A549 (cell line): Measurements from ENCODE around the gene SP100. TPM values are rescaled to one million over a fixed set of nuclear protein-coding genes. Genes with fewer than 3 reads are reported as not detected.
A peak's percentile ranks its signal among the peaks of the same experiment; 100 is the strongest.

Source experiments
- ATAC-seq, 2 experiments: fragments of 200-7000 bp in 1 of 2; fragments of >200 bp in 1 of 2; cut with Nextera tagmentation in 1 of 2; cut with Tn5 transposase in 1 of 2; 3 replicates each; pipeline versions ENCODE4 v1.8.0 to v1.9.1; 2018 to 2020; ENCODE audit warnings: mild to moderate bottlenecking in 1 of 2, moderate library complexity in 1 of 2
- CTCF ChIA-PET: fragments of 300-600 bp; sonication (Branson Sonifier 250); formaldehyde crosslinking; extraction: SDS; loops from one replicate; lab custom pipeline; 2021; ENCODE audit warnings: antibody characterized with exemption, inconsistent platforms; lab: Yijun Ruan, JAX
- POLR2A ChIA-PET: fragments of 350-600 bp; formaldehyde crosslinking; extraction: SDS; loops from one replicate; lab custom pipeline; 2021; ENCODE audit warnings: antibody characterized with exemption, inconsistent platforms; lab: Yijun Ruan, JAX
- DNase-seq, 2 experiments: peaks; one replicate each; pipeline versions ENCODE4 v3.0.0 to v3.0.0-alpha.2; 2011 to 2016; ENCODE audit warnings: low read depth in 1 of 2, low spot score in 1 of 2
- FAIRE-seq: peaks from 2 replicates; lab custom pipeline; 2011; peaks lifted over from hg19 to GRCh38; lab: Jason Lieb, UNC
- H3K27ac ChIP-seq, 2 experiments: fragments of >200 bp; sonication (Bioruptor Twin); formaldehyde crosslinking; 3 replicates each; pipeline ENCODE4 v1.5.1; 2016 to 2017
- H3K4me1 ChIP-seq: fragments of >200 bp; sonication (Bioruptor Twin); formaldehyde crosslinking; 3 replicates; pipeline ENCODE4 v1.6.1; 2016
- H3K4me2 ChIP-seq: fragments of >200 bp; sonication (Bioruptor Twin); formaldehyde crosslinking; 3 replicates; pipeline ENCODE4 v1.6.1; 2016
- H3K4me3 ChIP-seq: fragments of >200 bp; sonication (Bioruptor Twin); formaldehyde crosslinking; 3 replicates; pipeline ENCODE4 v1.5.1; 2016
- H3K9me3 ChIP-seq: fragments of >200 bp; sonication (Bioruptor Twin); formaldehyde crosslinking; 3 replicates; pipeline ENCODE4 v1.6.1; 2016
- BHLHE40 ChIP-seq: IDR thresholded peaks from 2 replicates; pipeline ENCODE4 v1.6.1; 2012; ENCODE audit warnings: low read depth, low read length, inconsistent platforms
- CEBPB ChIP-seq, 2 experiments: fragments of >200 bp in 1 of 2; sonication (Bioruptor Twin) in 1 of 2; formaldehyde crosslinking in 1 of 2; IDR thresholded peaks; 2 replicates each; pipeline ENCODE4 v1.6.1; 2012 to 2016
- CHD2 ChIP-seq: fragments of 150-350 bp; IDR thresholded peaks from 2 replicates; pipeline ENCODE4 v1.6.1; 2014; ENCODE audit warnings: low read length; ENCODE audit not compliant: partially characterized antibody
- CHD4 ChIP-seq: fragments of 200-600 bp; sonication (generic); IDR thresholded peaks from 2 replicates; pipeline ENCODE4 v1.6.1; 2016; ENCODE audit warnings: antibody characterized with exemption, mild to moderate bottlenecking, borderline replicate concordance
- EHF ChIP-seq: fragments of 250-450 bp; sonication (Bioruptor Pico); IDR thresholded peaks from 2 replicates; pipeline ENCODE4 v1.5.0; 2020; ENCODE audit warnings: mild to moderate bottlenecking
- EP300 ChIP-seq, 2 experiments: fragments of >200 bp; sonication (Bioruptor Twin); formaldehyde crosslinking; IDR thresholded peaks; 2 replicates in 1 of 2; 3 replicates in 1 of 2; pipeline ENCODE4 v1.6.1; 2016 to 2017
- FOXS1 ChIP-seq: fragments of 250-450 bp; sonication (Bioruptor Pico); IDR thresholded peaks from 2 replicates; pipeline ENCODE4 v1.5.0; 2020; ENCODE audit warnings: mild to moderate bottlenecking, moderate library complexity
- HDAC2 ChIP-seq: fragments of 200-600 bp; sonication (generic); IDR thresholded peaks from 2 replicates; pipeline ENCODE4 v1.6.1; 2016
- HOXA7 ChIP-seq: fragments of 250-450 bp; sonication (Bioruptor Pico); IDR thresholded peaks from 2 replicates; pipeline ENCODE4 v1.5.0; 2020; ENCODE audit warnings: mild to moderate bottlenecking, moderate library complexity
- HOXB13 ChIP-seq: fragments of 250-450 bp; sonication (Bioruptor Pico); IDR thresholded peaks from 2 replicates; pipeline ENCODE4 v1.5.0; 2020; ENCODE audit warnings: low read depth, mild to moderate bottlenecking, moderate library complexity
- HOXB5 ChIP-seq: fragments of 250-450 bp; sonication (Bioruptor Pico); IDR thresholded peaks from 2 replicates; pipeline ENCODE4 v1.5.0; 2020; ENCODE audit warnings: mild to moderate bottlenecking, moderate library complexity
- JUN ChIP-seq, 2 experiments: fragments of >200 bp; sonication (Bioruptor Twin); formaldehyde crosslinking; IDR thresholded peaks; 2 replicates in 1 of 2; 3 replicates in 1 of 2; pipeline ENCODE4 v1.6.1; 2016 to 2017
- JUNB ChIP-seq: fragments of >200 bp; sonication (Bioruptor Twin); formaldehyde crosslinking; IDR thresholded peaks from 2 replicates; pipeline ENCODE4 v1.6.1; 2016
- KDM1A ChIP-seq: fragments of 200-600 bp; sonication (generic); IDR thresholded peaks from 2 replicates; pipeline ENCODE4 v1.6.1; 2016; ENCODE audit warnings: low read depth, mild to moderate bottlenecking
- KDM5A ChIP-seq: fragments of 200-600 bp; sonication (generic); IDR thresholded peaks from 2 replicates; pipeline ENCODE4 v1.6.1; 2016; ENCODE audit warnings: antibody characterized with exemption, mild to moderate bottlenecking
- MAFK ChIP-seq: fragments of 450-650 bp; IDR thresholded peaks from 2 replicates; pipeline ENCODE4 v1.6.1; 2014; ENCODE audit not compliant: partially characterized antibody
- MAZ ChIP-seq: fragments of 150-350 bp; IDR thresholded peaks from 2 replicates; pipeline ENCODE4 v1.6.1; 2014; ENCODE audit warnings: antibody characterized with exemption, low read depth, low read length, borderline replicate concordance
- NFE2L2 ChIP-seq: fragments of 150-350 bp; conservative IDR thresholded peaks from 2 replicates; pipeline ENCODE4 v1.6.1; 2014; ENCODE audit warnings: low read length
- NPAS2 ChIP-seq: fragments of 250-450 bp; sonication (Bioruptor Pico); IDR thresholded peaks from 2 replicates; pipeline ENCODE4 v1.8.0; 2022; ENCODE audit warnings: mild to moderate bottlenecking, moderate library complexity, borderline replicate concordance
- POLR2A ChIP-seq: IDR thresholded peaks from 2 replicates; pipeline ENCODE4 v1.6.1; 2012; ENCODE audit warnings: mild to moderate bottlenecking, low read length
- POLR2AphosphoS2 ChIP-seq: conservative IDR thresholded peaks from 2 replicates; pipeline ENCODE4 v1.6.1; 2012; ENCODE audit warnings: low read length, improper control_type of control experiment, inconsistent platforms
- RNF2 ChIP-seq: fragments of 200-600 bp; sonication (generic); IDR thresholded peaks from 2 replicates; pipeline ENCODE4 v1.6.1; 2016; ENCODE audit warnings: low read depth, mild to moderate bottlenecking, antibody characterized with exemption, moderate library complexity, borderline replicate concordance
- SMC3 ChIP-seq: fragments of >200 bp; sonication (Bioruptor Twin); formaldehyde crosslinking; IDR thresholded peaks from 3 replicates; pipeline ENCODE4 v1.6.1; 2018; ENCODE audit warnings: inconsistent platforms
- ZFP36 ChIP-seq: fragments of 450-650 bp; IDR thresholded peaks from 2 replicates; pipeline ENCODE4 v1.6.1; 2014; ENCODE audit warnings: borderline replicate concordance; ENCODE audit not compliant: partially characterized antibody
- WGBS: methylation state at CpG from one replicate; pipeline ENCODE4 v1.1.6; 2017; ENCODE audit errors: missing lambda C conversion rate; 5-methylcytosine and 5-hydroxymethylcytosine counted together
- polyA plus RNA-seq, 4 experiments: library from polyadenylated mRNA; depleted of rRNA in 3 of 4; stranded (reverse); fragments of >200 nt; fragmentation: RNase III in 1 of 4; extraction: RNeasy Plus Mini Kit Qiagen cat#74134 plus additional on column Dnase treatment in 1 of 4; gene quantifications; 2 replicates in 3 of 4; 3 replicates in 1 of 4; pipeline ENCODE4 v1.2.3, GENCODE V29; 2011 to 2017
- TF ChIP-seq, protein P1 (sequence below): IDR thresholded peaks from 2 replicates; pipeline ENCODE4 v1.6.1; 2012; ENCODE audit warnings: low read depth, borderline replicate concordance
- TF ChIP-seq, protein P2 (sequence below): fragments of >200 bp; sonication (Bioruptor Twin); formaldehyde crosslinking; IDR thresholded peaks from 3 replicates; pipeline ENCODE4 v1.5.1; 2016
- TF ChIP-seq, protein P3 (sequence below): fragments of 150-350 bp; IDR thresholded peaks from 2 replicates; pipeline ENCODE4 v1.6.1; 2014; ENCODE audit warnings: low read depth, mild to moderate bottlenecking, low read length
- TF ChIP-seq, protein P4 (sequence below): fragments of >200 bp; sonication (Bioruptor Twin); formaldehyde crosslinking; IDR thresholded peaks from 2 replicates; pipeline ENCODE4 v1.6.1; 2016

The SP100 gene
- polyA plus RNA-seq, 2 of the 4 experiments (the other 2 are of a cell fraction) = 23.7 to 39.8 TPM

DNA sequence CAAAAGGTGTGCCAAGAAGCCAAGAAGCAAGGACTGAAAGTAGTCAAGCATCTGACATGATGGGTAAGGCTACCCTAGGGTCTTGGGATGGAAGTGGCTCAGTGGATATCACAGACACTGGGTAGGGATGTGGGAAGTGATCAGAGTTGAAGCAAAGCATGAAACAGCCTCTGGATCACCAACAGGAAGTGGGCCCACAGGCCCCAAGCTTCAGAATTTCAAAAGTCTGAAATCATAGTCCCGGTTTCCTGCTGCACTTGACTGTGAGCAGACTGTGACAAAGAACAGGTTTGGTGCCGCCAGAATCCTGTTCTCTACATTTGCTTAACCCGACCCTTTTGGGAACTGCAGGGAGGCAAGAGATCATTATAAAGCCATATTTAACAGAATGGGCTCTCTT is 57.4 kb downstream of the SP100 start:
- no peak for ATAC-seq
- DNase-seq = no peak
- no peaks in the 10 kb centered on the region for H3K4me1 ChIP-seq
- CTCF ChIA-PET = interaction anchor here (0.6 kb wide), 1 partner anchor 11 kb away, joined by 3 read pairs; no protein-coding TSS in a partner anchor
- no peaks in the 10 kb centered on the region for H3K9me3 ChIP-seq
- no peak overlapping the region for H3K4me2 ChIP-seq
- TF ChIP-seq, protein P1, sequence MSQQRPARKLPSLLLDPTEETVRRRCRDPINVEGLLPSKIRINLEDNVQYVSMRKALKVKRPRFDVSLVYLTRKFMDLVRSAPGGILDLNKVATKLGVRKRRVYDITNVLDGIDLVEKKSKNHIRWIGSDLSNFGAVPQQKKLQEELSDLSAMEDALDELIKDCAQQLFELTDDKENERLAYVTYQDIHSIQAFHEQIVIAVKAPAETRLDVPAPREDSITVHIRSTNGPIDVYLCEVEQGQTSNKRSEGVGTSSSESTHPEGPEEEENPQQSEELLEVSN = no peak
- TF ChIP-seq HDAC2 = no peak
- TF ChIP-seq, protein P2, sequence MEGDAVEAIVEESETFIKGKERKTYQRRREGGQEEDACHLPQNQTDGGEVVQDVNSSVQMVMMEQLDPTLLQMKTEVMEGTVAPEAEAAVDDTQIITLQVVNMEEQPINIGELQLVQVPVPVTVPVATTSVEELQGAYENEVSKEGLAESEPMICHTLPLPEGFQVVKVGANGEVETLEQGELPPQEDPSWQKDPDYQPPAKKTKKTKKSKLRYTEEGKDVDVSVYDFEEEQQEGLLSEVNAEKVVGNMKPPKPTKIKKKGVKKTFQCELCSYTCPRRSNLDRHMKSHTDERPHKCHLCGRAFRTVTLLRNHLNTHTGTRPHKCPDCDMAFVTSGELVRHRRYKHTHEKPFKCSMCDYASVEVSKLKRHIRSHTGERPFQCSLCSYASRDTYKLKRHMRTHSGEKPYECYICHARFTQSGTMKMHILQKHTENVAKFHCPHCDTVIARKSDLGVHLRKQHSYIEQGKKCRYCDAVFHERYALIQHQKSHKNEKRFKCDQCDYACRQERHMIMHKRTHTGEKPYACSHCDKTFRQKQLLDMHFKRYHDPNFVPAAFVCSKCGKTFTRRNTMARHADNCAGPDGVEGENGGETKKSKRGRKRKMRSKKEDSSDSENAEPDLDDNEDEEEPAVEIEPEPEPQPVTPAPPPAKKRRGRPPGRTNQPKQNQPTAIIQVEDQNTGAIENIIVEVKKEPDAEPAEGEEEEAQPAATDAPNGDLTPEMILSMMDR = no peak
- TF ChIP-seq NFE2L2 = no peak
- no peak for TF ChIP-seq CHD2
- TF ChIP-seq, protein P3, sequence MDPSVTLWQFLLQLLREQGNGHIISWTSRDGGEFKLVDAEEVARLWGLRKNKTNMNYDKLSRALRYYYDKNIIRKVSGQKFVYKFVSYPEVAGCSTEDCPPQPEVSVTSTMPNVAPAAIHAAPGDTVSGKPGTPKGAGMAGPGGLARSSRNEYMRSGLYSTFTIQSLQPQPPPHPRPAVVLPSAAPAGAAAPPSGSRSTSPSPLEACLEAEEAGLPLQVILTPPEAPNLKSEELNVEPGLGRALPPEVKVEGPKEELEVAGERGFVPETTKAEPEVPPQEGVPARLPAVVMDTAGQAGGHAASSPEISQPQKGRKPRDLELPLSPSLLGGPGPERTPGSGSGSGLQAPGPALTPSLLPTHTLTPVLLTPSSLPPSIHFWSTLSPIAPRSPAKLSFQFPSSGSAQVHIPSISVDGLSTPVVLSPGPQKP = no peak
- TF ChIP-seq NPAS2 = no peak
- TF ChIP-seq KDM1A = no peak
- TF ChIP-seq EP300 (IDR thresholded peaks at IDR 0.05) = no peak
- TF ChIP-seq BHLHE40 = no peak
- no peak for TF ChIP-seq CHD4
- POLR2A ChIA-PET = no interaction called here
- H3K4me3 ChIP-seq = no peak overlapping the region
- no peak overlapping the region for H3K27ac ChIP-seq
- 80% methylated on average over 3 of the region's 3 CpGs for WGBS
- FAIRE-seq = no peak

DNA sequence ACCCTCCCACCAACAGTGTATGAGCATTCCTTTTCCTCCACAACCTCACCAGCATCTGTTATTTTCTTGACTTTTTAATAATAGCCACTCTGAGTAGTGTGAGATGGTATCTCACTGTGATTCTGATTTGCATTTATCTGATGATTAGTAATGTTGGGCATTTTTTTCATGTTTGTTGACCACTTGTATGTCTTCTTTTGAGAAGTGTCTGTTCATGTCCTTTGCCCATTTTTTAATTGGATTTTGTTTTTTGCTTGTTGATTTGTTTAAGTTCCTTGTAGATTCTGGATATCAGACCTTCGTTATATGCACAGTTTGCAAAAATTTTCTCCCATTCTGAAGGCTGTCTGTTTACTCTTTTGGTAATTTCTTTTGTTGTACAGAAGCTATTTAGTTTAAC is 59.1 kb downstream of the SP100 start:
- FAIRE-seq (no peak), DNase-seq (no peak), ATAC-seq (no peak)
- ChIA-PET CTCF (no interaction called here), POLR2A (no interaction called here)
- no peak overlapping the region for H3K4me3 ChIP-seq
- no peak overlapping the region for H3K27ac ChIP-seq
- no peaks in the 10 kb centered on the region for H3K9me3 ChIP-seq
- TF ChIP-seq EHF (CRISPR knock-in tag) (no peak), MAFK (peak; percentile 20), KDM5A (no peak), RNF2 (no peak)
- no peak overlapping the region for H3K4me2 ChIP-seq
- 73% methylated on average over 1 of the region's 1 CpG for WGBS
- no peaks in the 10 kb centered on the region for H3K4me1 ChIP-seq

DNA sequence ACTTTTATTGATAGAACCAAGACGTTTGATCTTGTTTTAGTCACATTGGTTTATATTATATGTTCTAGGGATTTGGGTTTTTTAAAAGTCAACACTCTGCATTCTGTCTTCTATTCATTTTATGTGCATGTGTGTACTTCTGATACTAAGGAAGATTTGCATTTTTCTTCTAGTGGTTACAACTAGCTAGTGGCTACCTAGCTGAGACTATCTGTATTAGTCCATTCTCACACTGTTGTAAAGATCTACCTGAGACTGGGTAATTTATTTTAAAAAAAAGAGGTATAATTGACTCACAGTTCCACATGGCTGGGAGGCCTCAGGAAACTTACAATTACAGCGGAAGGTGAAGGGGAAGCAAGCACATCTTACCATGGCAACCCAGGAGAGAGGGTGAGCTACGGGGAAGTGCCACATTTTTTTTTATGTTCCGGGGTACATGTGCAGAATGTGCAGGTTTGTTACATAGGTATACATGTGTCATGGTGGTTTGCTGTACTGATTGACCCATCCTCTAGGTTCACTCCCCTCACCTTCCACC is 69.9 kb downstream of the SP100 start:
- H3K27ac ChIP-seq = no peak overlapping the region
- 76% methylated on average over 4 of the region's 4 CpGs for WGBS
- no peak for DNase-seq
- ATAC-seq = no peak
- ChIA-PET POLR2A (no interaction called here), CTCF (no interaction called here)
- H3K4me2 ChIP-seq = no peak overlapping the region
- TF ChIP-seq POLR2AphosphoS2 (no peak), HOXB5 (CRISPR knock-in tag) (no peak), JUN (IDR thresholded peaks at IDR 0.05) (no peak), JUNB (no peak), KDM5A (no peak), HOXB13 (CRISPR knock-in tag) (no peak), HOXA7 (no peak), SMC3 (no peak), MAZ (no peak), POLR2A (no peak), CHD4 (no peak), CEBPB (IDR thresholded peaks at IDR 0.05) (no peak), CHD2 (no peak), FOXS1 (CRISPR knock-in tag) (no peak), ZFP36 (no peak)
- TF ChIP-seq, protein P4, sequence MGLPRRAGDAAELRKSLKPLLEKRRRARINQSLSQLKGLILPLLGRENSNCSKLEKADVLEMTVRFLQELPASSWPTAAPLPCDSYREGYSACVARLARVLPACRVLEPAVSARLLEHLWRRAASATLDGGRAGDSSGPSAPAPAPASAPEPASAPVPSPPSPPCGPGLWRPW = no peak
- TF ChIP-seq, protein P2 = no peak
- TF ChIP-seq, protein P1 = no peak
- no peaks in the 10 kb centered on the region for H3K4me1 ChIP-seq
- H3K9me3 ChIP-seq = no peaks in the 10 kb centered on the region
- FAIRE-seq = no peak
- no peak overlapping the region for H3K4me3 ChIP-seq
